ENCODE data around the gene LUZP1.

GRCh38 chr1:23140940-23141596 is 27.6 kb downstream of the LUZP1 start:
- TF ChIP-seq EZH2 (IDR thresholded peaks at IDR 0.05; ENCODE audit: borderline replicate concordance, low read depth, low read length, severe bottlenecking) (no peak), CTCF (IDR thresholded peaks at IDR 0.05; ENCODE audit: extremely low read depth in 1 of 2, insufficient read depth in 1 of 2, low read depth in 1 of 2, low read length in 2 of 2) (no peak), JUN (IDR thresholded peaks at IDR 0.05; ENCODE audit: borderline replicate concordance, insufficient read depth, insufficient read length, low read depth) (no peak), MAX (IDR thresholded peaks at IDR 0.05; ENCODE audit: insufficient read depth, insufficient read length) (no peak), POLR2A (IDR thresholded peaks at IDR 0.05; ENCODE audit: low read depth, low read length) (no peak), POLR2AphosphoS5 (IDR thresholded peaks at IDR 0.05; ENCODE audit: insufficient read depth, low read depth, low read length) (no peak)
